Heart left ventricle (tissue), 13 donors: ENCODE measurements around the gene SPAG17.

ENCODE experiments used
- POLR2A ChIP-seq, 2 donors: fragments of 450-650 bp; IDR thresholded peaks; one replicate each; pipeline ENCODE4 v1.6.1; 2017; ENCODE audit warnings: antibody characterized with exemption in 2 of 2, mild to moderate bottlenecking in 2 of 2, moderate library complexity in 2 of 2
- TF ChIP-seq, protein P1 (sequence below), 12 donors: fragments of 200-600 bp; sonication (generic) in 4 of 12; IDR thresholded peaks; one replicate each; pipeline versions ENCODE4 v1.5.0 to v1.8.0; 2018 to 2022; ENCODE audit warnings: antibody characterized with exemption in 12 of 12, mild to moderate bottlenecking in 5 of 12
- donor health status: ischemic (EF 13 %, LVEDD 7.1; RV severe dilation, severe dysfunction).
- donor health status: DM: no; HTN: yes; CAD: no.
- donor health status: DM: no; HTN: no; CAD: no.
- donor health status: ischemic (EF 25% LVEDD 6.9; RV normal size, moderate dysfunction).
- donor health status: ischemic (EF 25% LVEDD 5.7; RV mildly dilated, moderate dysfunction).
- donor health status: ischemic (EF 35%, LVEDD 5.7; RV mildly dilated, moderate dysfunction).
- donor health status: nonischemic (EF 11% LVEDD 7.7; RV severe dilation, severe dysfunction).
- donor health status: DM: yes; HTN: yes; CAD: no.
- donor health status: PGD.
- donor health status: ischemic (EF 29% LVEDD 5.4; RV normal size, mild dysfunction).
- donor health status: nonischemic (EF 23%, LVEDD 6.1; RV moderate dilation, normal function).

DNA sequence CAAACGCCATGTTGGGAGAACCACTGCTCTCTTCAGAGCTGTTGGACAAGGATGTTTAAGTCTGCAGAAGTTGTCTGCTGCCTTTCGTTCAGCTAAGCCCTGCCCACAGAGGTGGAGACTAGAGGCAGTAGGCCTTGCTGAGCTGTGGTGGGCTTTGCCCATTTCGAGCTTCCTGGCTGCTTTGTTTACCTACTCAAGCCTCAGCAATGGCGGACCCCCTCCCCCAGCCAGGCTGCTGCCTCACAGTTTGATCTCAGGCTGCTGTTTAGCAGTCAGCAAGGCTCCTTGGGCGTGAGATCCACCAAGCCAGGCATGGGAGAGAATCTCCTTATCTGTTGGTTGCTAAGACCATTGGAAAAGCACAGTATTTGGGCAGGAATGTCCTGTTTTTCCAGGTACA lies 180.7 kb downstream of the SPAG17 start:
- TF ChIP-seq, protein P1, sequence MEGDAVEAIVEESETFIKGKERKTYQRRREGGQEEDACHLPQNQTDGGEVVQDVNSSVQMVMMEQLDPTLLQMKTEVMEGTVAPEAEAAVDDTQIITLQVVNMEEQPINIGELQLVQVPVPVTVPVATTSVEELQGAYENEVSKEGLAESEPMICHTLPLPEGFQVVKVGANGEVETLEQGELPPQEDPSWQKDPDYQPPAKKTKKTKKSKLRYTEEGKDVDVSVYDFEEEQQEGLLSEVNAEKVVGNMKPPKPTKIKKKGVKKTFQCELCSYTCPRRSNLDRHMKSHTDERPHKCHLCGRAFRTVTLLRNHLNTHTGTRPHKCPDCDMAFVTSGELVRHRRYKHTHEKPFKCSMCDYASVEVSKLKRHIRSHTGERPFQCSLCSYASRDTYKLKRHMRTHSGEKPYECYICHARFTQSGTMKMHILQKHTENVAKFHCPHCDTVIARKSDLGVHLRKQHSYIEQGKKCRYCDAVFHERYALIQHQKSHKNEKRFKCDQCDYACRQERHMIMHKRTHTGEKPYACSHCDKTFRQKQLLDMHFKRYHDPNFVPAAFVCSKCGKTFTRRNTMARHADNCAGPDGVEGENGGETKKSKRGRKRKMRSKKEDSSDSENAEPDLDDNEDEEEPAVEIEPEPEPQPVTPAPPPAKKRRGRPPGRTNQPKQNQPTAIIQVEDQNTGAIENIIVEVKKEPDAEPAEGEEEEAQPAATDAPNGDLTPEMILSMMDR (IDR thresholded peaks at IDR 0.05), result no peak
- TF ChIP-seq POLR2A (IDR thresholded peaks at IDR 0.05), result no peak
